AG04449 (cell line): ENCODE data around the gene CTNNBL1.

Experiments
- CTCF ChIA-PET: fragments of 350-600 bp; formaldehyde crosslinking; extraction: SDS; loops from one replicate; lab custom pipeline; 2021; ENCODE audit warnings: antibody characterized with exemption; lab: Yijun Ruan, JAX
- POLR2A ChIA-PET: fragments of 400-600, 350-600 bp; formaldehyde crosslinking; extraction: SDS; loops from one replicate; lab custom pipeline; 2020; ENCODE audit warnings: antibody characterized with exemption, inconsistent platforms; lab: Yijun Ruan, JAX
- DNase-seq: peaks from one replicate; pipeline ENCODE4 v3.0.0-alpha.2; 2010; ENCODE audit warnings: low read depth, low spot score
- H3K4me3 ChIP-seq: 2 replicates; pipeline ENCODE4 v1.5.1; 2011; ENCODE audit warnings: low read depth, mild to moderate bottlenecking, control low read depth, low read length
- CTCF ChIP-seq: IDR thresholded peaks from one replicate; pipeline ENCODE4 v1.5.1; 2011; ENCODE audit warnings: mild to moderate bottlenecking, moderate library complexity, low read length, control low read depth, inconsistent platforms; ENCODE audit not compliant: insufficient read depth; ENCODE audit errors: missing control alignments

The CTNNBL1 gene

GRCh38 chr20:37774156-37774555, 80.3 kb downstream of the CTNNBL1 start:
- ChIA-PET POLR2A (no interaction called here), CTCF (interaction anchor here (1.1 to 1.3 kb wide), 2 partner anchors 10 to 447 kb away, joined by 3 read pairs; no protein-coding TSS in a partner anchor)
- no peak for TF ChIP-seq CTCF
- DNase-seq = no peak
- H3K4me3 ChIP-seq = no peak overlapping the region

- no peak for DNase-seq
- CTCF ChIA-PET = interaction anchor here (1.1 to 1.3 kb wide), 3 partner anchors 10 to 446 kb away, joined by 3 read pairs; no protein-coding TSS in a partner anchor
These were observed 81.4 kb downstream of the CTNNBL1 start for GRCh38 chr20:37775200-37775599.

GRCh38 chr20:37776049-37776448, 82.2 kb downstream of the CTNNBL1 start:
- no peak overlapping the region for H3K4me3 ChIP-seq
- POLR2A ChIA-PET = no interaction called here
- no peak for DNase-seq
- CTCF ChIA-PET = interaction anchor here (0.6 kb wide), 1 partner anchor 17 kb away, joined by 4 read pairs; no protein-coding TSS in a partner anchor
- no peak for TF ChIP-seq CTCF

More at GRCh38 chr20:37775200-37775599, 81.4 kb downstream of the CTNNBL1 start:
- no peak for TF ChIP-seq CTCF
- no peak overlapping the region for H3K4me3 ChIP-seq
- POLR2A ChIA-PET = no interaction called here

- no peak for TF ChIP-seq CTCF
- DNase-seq = no peak
- H3K4me3 ChIP-seq = no peak overlapping the region
- POLR2A ChIA-PET = no interaction called here
- CTCF ChIA-PET = no interaction called here
These were observed 82.7 kb downstream of the CTNNBL1 start for GRCh38 chr20:37776526-37776925.

GRCh38 chr20:37777012-37777950, 83.5 kb downstream of the CTNNBL1 start:
- POLR2A ChIA-PET = interaction anchor here (0.6 to 0.7 kb wide), 3 partner anchors 14 to 28 kb away, joined by 3 read pairs; no protein-coding TSS in a partner anchor
- no peak overlapping the region for H3K4me3 ChIP-seq
- TF ChIP-seq CTCF = no peak
- CTCF ChIA-PET = interaction anchor here (1.0 to 1.3 kb wide), 3 partner anchors 10 to 13 kb away, joined by 3 to 4 read pairs (median 3); no protein-coding TSS in a partner anchor
- DNase-seq = no peak

- DNase-seq = no peak
- POLR2A ChIA-PET = interaction anchor here (0.6 to 0.7 kb wide), 3 partner anchors 15 to 28 kb away, joined by 3 read pairs; no protein-coding TSS in a partner anchor
- CTCF ChIA-PET = interaction anchor here (1.0 to 1.3 kb wide), 3 partner anchors 10 to 13 kb away, joined by 3 to 4 read pairs (median 3); no protein-coding TSS in a partner anchor
- TF ChIP-seq CTCF = no peak
- no peak overlapping the region for H3K4me3 ChIP-seq
These were observed 84.3 kb downstream of the CTNNBL1 start for GRCh38 chr20:37777988-37778659.
